Measurements from ENCODE around the gene P2RX7.
"Not testable (repeated sequence)": the region's sequence is repeated elsewhere in the genome, so short reads cannot be mapped to it uniquely, and the experiment has no call there.

Gene P2RX7

DNA sequence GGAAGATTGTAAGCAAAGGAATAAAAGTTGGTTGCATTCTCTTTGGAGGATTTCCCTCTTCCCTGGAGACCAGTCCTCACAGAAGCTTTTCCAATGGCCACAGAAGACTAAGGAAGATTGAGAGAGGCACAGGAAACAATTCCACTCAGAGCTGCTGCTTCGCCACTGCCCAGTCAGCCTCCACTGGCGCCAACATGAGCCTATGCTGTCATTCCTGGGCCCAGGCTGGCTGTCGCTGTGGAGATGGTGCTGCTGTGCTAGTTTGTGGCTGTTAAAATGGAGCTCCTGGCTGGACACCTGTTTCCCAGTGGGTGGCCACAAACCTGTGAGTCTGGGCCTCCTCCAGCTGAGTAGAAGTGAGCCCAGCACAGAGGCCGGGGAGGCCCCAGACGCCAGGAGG lies 6.6 kb downstream of the P2RX7 start:
- DNase-seq, result no peak

GRCh38 chr12:121142171-121142950 lies 9.7 kb downstream of the P2RX7 start:
- DNase-seq, result no peak

GRCh38 chr12:121144416-121144914 lies 11.8 kb downstream of the P2RX7 start:
- no peak for DNase-seq

- DNase-seq, result no peak
Measured at GRCh38 chr12:121145221-121145620, 12.5 kb downstream of the P2RX7 start.

DNA sequence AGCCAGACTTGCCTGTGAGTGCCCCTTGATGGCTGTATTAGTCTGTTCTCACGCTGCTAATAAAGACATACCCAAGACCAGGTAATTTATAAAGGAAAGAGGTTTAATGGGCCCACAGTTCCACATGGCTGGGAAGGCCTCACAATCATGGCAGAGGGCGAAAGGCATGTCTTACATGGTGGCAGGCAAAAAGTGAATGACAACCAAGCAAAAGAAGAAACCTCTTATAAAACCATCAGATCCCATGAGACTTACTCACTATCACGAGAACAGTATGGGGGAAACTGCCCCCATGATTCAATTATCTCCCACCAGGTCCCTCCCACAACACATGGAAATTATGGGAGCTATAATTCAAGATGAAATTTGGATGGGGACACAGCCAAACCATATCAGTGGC lies 16.6 kb downstream of the P2RX7 start:
- DNase-seq, result not testable (repeated sequence)

GRCh38 chr12:121154793-121155375 lies 22.2 kb downstream of the P2RX7 start:
- no peak for DNase-seq

DNA sequence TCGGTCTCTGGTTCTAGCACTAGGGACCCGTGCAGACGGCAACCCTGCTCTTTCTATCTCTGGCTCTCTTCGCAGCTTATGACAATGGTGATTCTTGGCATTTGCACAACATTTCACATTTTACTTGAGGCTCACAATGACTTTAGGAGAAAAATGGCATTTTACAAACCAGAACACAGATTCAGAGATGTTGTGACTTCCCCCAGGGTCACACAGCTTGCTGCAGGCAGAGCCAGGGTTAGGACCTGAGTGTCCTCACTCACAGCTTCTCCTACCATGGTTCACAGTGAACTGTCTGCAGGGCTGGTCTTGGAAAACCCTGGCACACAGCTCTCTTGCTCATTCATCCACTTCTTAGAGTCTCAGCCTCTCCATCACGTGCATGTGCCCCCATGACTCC lies 23.7 kb downstream of the P2RX7 start:
- DNase-seq, result no peak

- no peak for DNase-seq
Measured at GRCh38 chr12:121158085-121158484, 25.4 kb downstream of the P2RX7 start.

GRCh38 chr12:121158728-121159351 lies 26.2 kb downstream of the P2RX7 start:
- DNase-seq, result not testable (repeated sequence)

- no peak for DNase-seq
Measured at GRCh38 chr12:121159467-121160307, 27.0 kb downstream of the P2RX7 start.

- DNase-seq, result no peak
Measured at GRCh38 chr12:121162384-121162783, 29.7 kb downstream of the P2RX7 start.

GRCh38 chr12:121162985-121163384 lies 30.3 kb downstream of the P2RX7 start:
- DNase-seq, result no peak

DNA sequence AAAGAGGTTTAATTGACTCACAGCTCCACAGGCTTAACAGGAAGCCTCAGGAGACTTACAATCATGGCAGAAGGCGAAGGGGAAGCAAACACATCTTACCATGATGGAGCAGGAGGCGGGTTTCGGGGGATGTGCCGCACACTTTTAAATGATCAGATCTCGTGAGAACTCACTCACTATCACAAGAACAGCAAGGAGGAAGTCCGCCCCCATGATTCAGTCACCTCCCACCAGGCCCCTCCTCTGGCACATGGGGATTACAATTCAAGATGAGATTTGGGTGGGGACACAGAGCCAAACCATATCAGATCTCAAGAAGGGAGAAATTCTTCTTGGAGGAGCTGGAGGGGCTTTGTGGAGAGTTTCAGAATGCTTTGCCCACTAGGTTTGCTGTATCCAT lies 32.2 kb downstream of the P2RX7 start:
- DNase-seq, result not testable (repeated sequence)

GRCh38 chr12:121165316-121165715 lies 32.6 kb downstream of the P2RX7 start:
- DNase-seq, result no peak

- DNase-seq, result no peak
Measured at GRCh38 chr12:121166356-121166755, 33.7 kb downstream of the P2RX7 start.

DNA sequence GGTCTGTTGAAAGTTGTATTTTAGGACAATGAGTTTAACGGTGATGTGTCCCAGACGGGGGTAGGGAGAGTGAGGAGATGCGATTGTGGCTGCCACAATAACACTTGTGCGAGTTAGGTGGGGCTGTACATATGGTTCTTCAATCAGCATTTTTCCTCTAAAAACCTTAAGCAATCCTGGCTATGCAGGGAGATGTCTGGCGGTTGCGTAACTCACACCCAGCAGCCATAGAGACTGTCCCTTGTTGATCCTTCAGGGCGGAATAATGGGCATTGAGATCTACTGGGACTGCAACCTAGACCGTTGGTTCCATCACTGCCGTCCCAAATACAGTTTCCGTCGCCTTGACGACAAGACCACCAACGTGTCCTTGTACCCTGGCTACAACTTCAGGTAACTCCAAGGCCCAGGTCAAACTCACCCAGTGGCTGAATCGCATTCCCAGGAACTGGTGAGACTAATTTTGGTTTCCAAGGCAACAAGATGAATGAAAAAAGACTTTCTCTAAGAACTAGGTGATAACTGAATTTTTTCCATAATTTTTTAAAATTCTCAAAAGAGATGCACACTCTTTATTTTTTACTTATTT lies 34.6 kb downstream of the P2RX7 start:
- DNase-seq, result no peak

DNA sequence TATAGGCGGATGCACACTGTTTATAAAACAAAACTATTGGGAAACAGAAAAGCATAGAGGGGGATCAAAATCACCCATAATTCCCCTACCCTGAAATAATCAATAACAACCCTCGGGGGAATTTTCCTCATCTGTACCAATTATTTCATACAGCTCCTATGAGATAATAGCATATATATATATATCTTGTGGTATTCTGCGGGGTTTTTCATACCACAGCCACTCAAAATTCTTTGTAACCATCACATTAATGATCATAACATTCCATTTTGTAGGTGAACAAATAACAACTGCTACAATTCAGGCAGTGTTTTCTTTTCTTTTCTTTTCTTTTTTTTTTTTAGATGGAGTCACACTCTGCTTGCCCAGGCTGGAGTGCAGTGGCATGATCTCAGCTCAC lies 35.3 kb downstream of the P2RX7 start:
- DNase-seq, result no peak

DNA sequence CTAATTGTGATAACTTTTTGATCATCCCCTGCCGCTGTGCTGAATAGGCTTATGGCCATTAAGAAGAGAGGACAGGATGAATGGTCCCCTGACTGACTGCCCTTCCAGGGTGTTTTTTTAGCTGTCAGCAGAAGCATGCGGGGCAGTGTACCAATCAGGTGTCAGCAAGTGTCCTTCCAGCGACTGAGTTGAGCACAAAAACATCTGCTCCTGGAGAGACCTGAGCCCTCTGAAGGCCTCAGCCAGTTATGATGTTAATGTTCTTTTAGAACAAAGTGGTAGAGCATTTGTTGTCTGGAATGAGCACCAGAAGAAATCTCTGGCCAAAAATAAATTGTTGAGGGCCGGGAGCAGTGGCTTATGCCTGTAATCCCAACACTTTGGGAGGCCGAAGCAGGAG lies 37.5 kb downstream of the P2RX7 start:
- no peak for DNase-seq

GRCh38 chr12:121170611-121171260 lies 38.1 kb downstream of the P2RX7 start:
- DNase-seq, result no peak

DNA sequence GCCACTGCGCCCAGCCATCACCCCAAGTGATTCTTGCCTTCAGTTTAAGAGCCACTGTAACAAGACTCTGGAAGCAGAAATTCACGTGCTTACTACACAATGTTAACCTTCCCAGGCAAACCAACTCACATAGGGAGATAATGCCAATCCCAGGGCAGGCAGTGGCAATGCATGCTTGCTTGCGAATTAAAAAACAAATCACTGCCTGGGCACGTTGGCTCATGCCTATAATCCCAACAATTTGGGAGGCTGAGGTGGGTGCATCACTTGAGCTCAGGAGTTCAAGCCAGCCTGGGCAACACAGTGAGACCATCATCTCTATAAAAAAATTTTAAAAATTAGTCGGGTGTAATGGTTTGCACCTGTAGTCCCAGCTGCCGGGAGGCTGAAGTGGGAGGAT lies 39.5 kb downstream of the P2RX7 start:
- DNase-seq, result no peak

DNA sequence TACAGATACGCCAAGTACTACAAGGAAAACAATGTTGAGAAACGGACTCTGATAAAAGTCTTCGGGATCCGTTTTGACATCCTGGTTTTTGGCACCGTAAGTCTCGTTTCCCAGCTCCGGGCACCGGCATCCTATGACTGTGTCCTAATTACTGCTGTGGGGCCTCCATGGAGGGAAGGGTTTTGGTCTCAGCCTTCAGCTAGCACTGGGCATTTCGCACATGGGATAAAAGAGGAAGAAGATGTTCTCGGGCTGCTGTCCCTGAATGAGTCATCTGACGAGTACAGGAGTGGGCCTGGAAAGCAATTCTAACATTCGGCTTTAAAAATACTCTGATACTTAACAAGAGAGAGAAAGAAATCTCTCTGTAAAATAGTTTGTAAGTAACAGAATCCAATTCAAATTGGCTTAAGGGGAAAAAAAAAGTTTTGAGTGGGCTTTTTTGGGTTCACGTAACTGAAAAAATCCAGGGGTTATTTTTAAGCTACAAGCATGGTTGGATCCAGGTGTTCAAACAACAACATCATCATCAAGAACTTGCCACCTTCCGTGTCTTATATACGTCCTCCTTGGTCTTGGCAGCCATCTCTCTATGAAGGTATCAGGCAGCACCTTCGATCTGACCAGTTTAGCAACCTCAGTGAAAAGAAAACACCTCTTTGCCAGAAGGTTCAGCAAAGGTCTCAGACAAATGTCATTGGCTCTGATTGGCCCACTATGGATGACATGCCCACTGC lies 42.9 kb downstream of the P2RX7 start:
- DNase-seq, result no peak
